Liver (tissue), 3 donors: ENCODE data around the gene RRP1.

Experiments used
- ATF3 ChIP-seq: IDR thresholded peaks from 2 replicates; pipeline ENCODE4 v1.6.1; 2016; ENCODE audit warnings: antibody characterized with exemption
- EGR1 ChIP-seq, 2 donors: IDR thresholded peaks; 2 replicates each; pipeline ENCODE4 v1.6.1; 2016 to 2018; ENCODE audit warnings: antibody characterized with exemption in 2 of 2, low read depth in 2 of 2
- FOXA1 ChIP-seq: IDR thresholded peaks from 2 replicates; pipeline ENCODE4 v1.6.1; 2016; ENCODE audit warnings: antibody characterized with exemption
- GABPA ChIP-seq, 2 donors: IDR thresholded peaks in 1 of 2; conservative IDR thresholded peaks in 1 of 2; 2 replicates each; pipeline ENCODE4 v1.6.1; 2016; ENCODE audit warnings: antibody characterized with exemption in 2 of 2, mild to moderate bottlenecking in 1 of 2, moderate library complexity in 1 of 2
- JUND ChIP-seq, 2 donors: IDR thresholded peaks; 2 replicates each; pipeline ENCODE4 v1.6.1; 2016; ENCODE audit warnings: antibody characterized with exemption in 2 of 2
- RAD21 ChIP-seq, 2 donors: IDR thresholded peaks; 2 replicates each; pipeline ENCODE4 v1.6.1; 2016; ENCODE audit warnings: antibody characterized with exemption in 2 of 2, mild to moderate bottlenecking in 2 of 2
- REST ChIP-seq: IDR thresholded peaks from 2 replicates; pipeline ENCODE4 v1.6.1; 2016; ENCODE audit warnings: antibody characterized with exemption, mild to moderate bottlenecking
- RXRA ChIP-seq, 2 donors: IDR thresholded peaks; 2 replicates each; pipeline ENCODE4 v1.6.1; 2017 to 2018; ENCODE audit warnings: antibody characterized with exemption in 2 of 2, mild to moderate bottlenecking in 1 of 2
- SP1 ChIP-seq: IDR thresholded peaks from 2 replicates; pipeline ENCODE4 v1.6.1; 2018; ENCODE audit warnings: antibody characterized with exemption, mild to moderate bottlenecking
- TAF1 ChIP-seq: conservative IDR thresholded peaks from 2 replicates; pipeline ENCODE4 v1.6.1; 2016; ENCODE audit warnings: antibody characterized with exemption, mild to moderate bottlenecking
- YY1 ChIP-seq: IDR thresholded peaks from 2 replicates; pipeline ENCODE4 v1.6.1; 2016; ENCODE audit warnings: antibody characterized with exemption, mild to moderate bottlenecking
- ZBTB33 ChIP-seq: IDR thresholded peaks from 2 replicates; pipeline ENCODE4 v1.6.1; 2016; ENCODE audit warnings: antibody characterized with exemption
- TF ChIP-seq, protein P1 (sequence below): fragments of 150-350 bp; IDR thresholded peaks from 2 replicates; pipeline ENCODE4 v1.5.1; 2017; ENCODE audit warnings: improper control_type of control experiment, low read depth, low read length; ENCODE audit not compliant: missing input control
- TF ChIP-seq, protein P2 (sequence below): IDR thresholded peaks from 2 replicates; pipeline ENCODE4 v1.6.1; 2016; ENCODE audit warnings: antibody characterized with exemption
- donor health status: healthy.
- donor health status: healthy.

GRCh38 chr21:43774163-43774562 lies 15.2 kb upstream of the RRP1 start:
- TF ChIP-seq, protein P1, sequence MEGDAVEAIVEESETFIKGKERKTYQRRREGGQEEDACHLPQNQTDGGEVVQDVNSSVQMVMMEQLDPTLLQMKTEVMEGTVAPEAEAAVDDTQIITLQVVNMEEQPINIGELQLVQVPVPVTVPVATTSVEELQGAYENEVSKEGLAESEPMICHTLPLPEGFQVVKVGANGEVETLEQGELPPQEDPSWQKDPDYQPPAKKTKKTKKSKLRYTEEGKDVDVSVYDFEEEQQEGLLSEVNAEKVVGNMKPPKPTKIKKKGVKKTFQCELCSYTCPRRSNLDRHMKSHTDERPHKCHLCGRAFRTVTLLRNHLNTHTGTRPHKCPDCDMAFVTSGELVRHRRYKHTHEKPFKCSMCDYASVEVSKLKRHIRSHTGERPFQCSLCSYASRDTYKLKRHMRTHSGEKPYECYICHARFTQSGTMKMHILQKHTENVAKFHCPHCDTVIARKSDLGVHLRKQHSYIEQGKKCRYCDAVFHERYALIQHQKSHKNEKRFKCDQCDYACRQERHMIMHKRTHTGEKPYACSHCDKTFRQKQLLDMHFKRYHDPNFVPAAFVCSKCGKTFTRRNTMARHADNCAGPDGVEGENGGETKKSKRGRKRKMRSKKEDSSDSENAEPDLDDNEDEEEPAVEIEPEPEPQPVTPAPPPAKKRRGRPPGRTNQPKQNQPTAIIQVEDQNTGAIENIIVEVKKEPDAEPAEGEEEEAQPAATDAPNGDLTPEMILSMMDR: no peak
- no peak for TF ChIP-seq REST
- TF ChIP-seq FOXA1: no peak
- no peak for TF ChIP-seq JUND (IDR thresholded peaks at IDR 0.05)
- TF ChIP-seq ATF3: no peak
- no peak for TF ChIP-seq GABPA (IDR thresholded peaks at IDR 0.05 in 1 of 2, conservative IDR thresholded peaks at IDR 0.05 in 1 of 2)
- TF ChIP-seq RAD21 (IDR thresholded peaks at IDR 0.05): no peak
- TF ChIP-seq, protein P2, sequence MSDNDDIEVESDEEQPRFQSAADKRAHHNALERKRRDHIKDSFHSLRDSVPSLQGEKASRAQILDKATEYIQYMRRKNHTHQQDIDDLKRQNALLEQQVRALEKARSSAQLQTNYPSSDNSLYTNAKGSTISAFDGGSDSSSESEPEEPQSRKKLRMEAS: no peak
- TF ChIP-seq ZBTB33: no peak
- no peak for TF ChIP-seq YY1
- TF ChIP-seq SP1: no peak
- no peak for TF ChIP-seq EGR1 (IDR thresholded peaks at IDR 0.05; ENCODE audit: low read depth in 2 of 2)
- no peak for TF ChIP-seq RXRA (IDR thresholded peaks at IDR 0.05)
- no peak for TF ChIP-seq TAF1
